ENCODE data around the gene SLC7A10. TPM values are rescaled to one million over a fixed set of nuclear protein-coding genes. Genes with fewer than 3 reads are reported as not detected.

The SLC7A10 gene
- total and polyA plus RNA-seq, 2 donors (not counting 1 experiment from before 2014, with no cell fraction given), result not detected

DNA sequence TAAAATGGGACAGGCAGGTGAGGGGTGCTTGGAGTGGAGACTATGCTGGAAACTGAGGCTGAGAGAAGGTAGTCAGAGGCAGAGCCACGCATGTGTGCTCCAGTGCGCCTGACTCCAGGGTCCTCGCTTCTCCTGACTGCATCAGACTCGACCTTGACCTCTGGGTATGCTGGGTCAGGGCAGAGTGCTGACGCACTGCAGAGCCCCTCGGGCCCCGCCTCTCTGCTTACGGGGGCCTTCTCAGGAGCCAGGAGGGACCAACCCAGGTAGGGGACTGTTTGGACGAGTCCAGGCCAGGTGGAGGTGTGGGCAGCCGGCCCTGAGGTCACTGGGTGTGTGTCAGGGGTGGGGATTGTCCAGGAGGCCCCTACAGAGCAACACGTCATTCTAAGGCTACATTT is 22.9 kb upstream of the SLC7A10 start:
- no peak overlapping the region for H3K9ac ChIP-seq (ENCODE audit: insufficient read depth, low read length)
- no peaks in the 10 kb centered on the region for H4K20me1 ChIP-seq (ENCODE audit: control insufficient read depth, extremely low read depth, insufficient read depth, low read length)
- DNase-seq (ENCODE audit: low read depth in 2 of 2), result no peak
- TF ChIP-seq EZH2 (IDR thresholded peaks at IDR 0.05; ENCODE audit: low read length, missing control alignments), result no peak
- TF ChIP-seq, protein P1, sequence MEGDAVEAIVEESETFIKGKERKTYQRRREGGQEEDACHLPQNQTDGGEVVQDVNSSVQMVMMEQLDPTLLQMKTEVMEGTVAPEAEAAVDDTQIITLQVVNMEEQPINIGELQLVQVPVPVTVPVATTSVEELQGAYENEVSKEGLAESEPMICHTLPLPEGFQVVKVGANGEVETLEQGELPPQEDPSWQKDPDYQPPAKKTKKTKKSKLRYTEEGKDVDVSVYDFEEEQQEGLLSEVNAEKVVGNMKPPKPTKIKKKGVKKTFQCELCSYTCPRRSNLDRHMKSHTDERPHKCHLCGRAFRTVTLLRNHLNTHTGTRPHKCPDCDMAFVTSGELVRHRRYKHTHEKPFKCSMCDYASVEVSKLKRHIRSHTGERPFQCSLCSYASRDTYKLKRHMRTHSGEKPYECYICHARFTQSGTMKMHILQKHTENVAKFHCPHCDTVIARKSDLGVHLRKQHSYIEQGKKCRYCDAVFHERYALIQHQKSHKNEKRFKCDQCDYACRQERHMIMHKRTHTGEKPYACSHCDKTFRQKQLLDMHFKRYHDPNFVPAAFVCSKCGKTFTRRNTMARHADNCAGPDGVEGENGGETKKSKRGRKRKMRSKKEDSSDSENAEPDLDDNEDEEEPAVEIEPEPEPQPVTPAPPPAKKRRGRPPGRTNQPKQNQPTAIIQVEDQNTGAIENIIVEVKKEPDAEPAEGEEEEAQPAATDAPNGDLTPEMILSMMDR (conservative IDR thresholded peaks at IDR 0.05 in 1 of 2, IDR thresholded peaks at IDR 0.05 in 1 of 2; ENCODE audit: low read depth in 1 of 2, low read length in 2 of 2), result no peak
- H3K4me2 ChIP-seq (ENCODE audit: extremely low read depth, insufficient read depth, low read length), result no peak overlapping the region
- H3K4me1 ChIP-seq (ENCODE audit: control insufficient read depth, extremely low read depth, insufficient read depth, low read length), result no peaks in the 10 kb centered on the region
- no peaks in the 10 kb centered on the region for H3K36me3 ChIP-seq (ENCODE audit: control insufficient read depth, insufficient read depth, low read length)
- H3K27ac ChIP-seq (ENCODE audit: insufficient read depth, low read length), result no peak overlapping the region
- no peak overlapping the region for H3K4me3 ChIP-seq (replicated peaks in 1 of 4; ENCODE audit: control extremely low read depth in 1 of 4, insufficient read depth in 1 of 4, low read depth in 3 of 4, low read length in 4 of 4)
- H3K9me3 ChIP-seq (ENCODE audit: control insufficient read depth, insufficient read depth, low read depth, low read length), result no peaks in the 10 kb centered on the region
- no peaks in the 10 kb centered on the region for H3K27me3 ChIP-seq (ENCODE audit: control insufficient read depth, insufficient read depth, low read length)
- no peaks in the 10 kb centered on the region for H3K79me2 ChIP-seq (ENCODE audit: control insufficient read depth, insufficient read depth, low read length)
- H2AFZ ChIP-seq (ENCODE audit: low read length), result no peak overlapping the region

DNA sequence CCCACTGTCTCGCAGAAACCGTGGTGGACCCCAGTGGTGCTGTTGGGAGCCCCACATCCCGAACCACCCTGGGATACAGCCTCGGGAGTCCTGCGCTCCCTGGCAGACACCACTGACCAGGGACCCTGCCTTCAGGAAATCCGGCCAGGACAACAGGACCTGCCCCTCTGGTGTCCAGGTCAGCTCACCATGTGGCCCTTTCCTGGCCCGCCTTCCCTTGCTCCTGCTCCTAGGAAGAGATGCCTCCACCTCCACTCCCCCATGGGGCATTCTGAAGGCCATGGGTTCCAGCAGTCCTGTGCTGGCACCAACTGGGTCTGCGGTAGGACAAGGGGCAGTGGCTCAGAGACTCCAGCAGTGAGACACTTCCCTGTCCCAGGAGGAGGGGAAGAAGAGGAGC is 22.5 kb upstream of the SLC7A10 start:
- no peaks in the 10 kb centered on the region for H3K36me3 ChIP-seq (ENCODE audit: control insufficient read depth, insufficient read depth, low read length)
- H3K9me3 ChIP-seq (ENCODE audit: control insufficient read depth, insufficient read depth, low read depth, low read length), result no peaks in the 10 kb centered on the region
- no peaks in the 10 kb centered on the region for H4K20me1 ChIP-seq (ENCODE audit: control insufficient read depth, extremely low read depth, insufficient read depth, low read length)
- H2AFZ ChIP-seq (ENCODE audit: low read length), result no peak overlapping the region
- no peak overlapping the region for H3K9ac ChIP-seq (ENCODE audit: insufficient read depth, low read length)
- no peak for TF ChIP-seq EZH2 (IDR thresholded peaks at IDR 0.05; ENCODE audit: low read length, missing control alignments)
- TF ChIP-seq, protein P1 (conservative IDR thresholded peaks at IDR 0.05 in 1 of 2, IDR thresholded peaks at IDR 0.05 in 1 of 2; ENCODE audit: low read depth in 1 of 2, low read length in 2 of 2), result no peak
- no peak overlapping the region for H3K4me3 ChIP-seq (replicated peaks in 1 of 4; ENCODE audit: control extremely low read depth in 1 of 4, insufficient read depth in 1 of 4, low read depth in 3 of 4, low read length in 4 of 4)
- H3K4me1 ChIP-seq (ENCODE audit: control insufficient read depth, extremely low read depth, insufficient read depth, low read length), result no peaks in the 10 kb centered on the region
- no peak overlapping the region for H3K4me2 ChIP-seq (ENCODE audit: extremely low read depth, insufficient read depth, low read length)
- no peak for DNase-seq (ENCODE audit: low read depth in 2 of 2)
- H3K27me3 ChIP-seq (ENCODE audit: control insufficient read depth, insufficient read depth, low read length), result no peaks in the 10 kb centered on the region
- no peaks in the 10 kb centered on the region for H3K79me2 ChIP-seq (ENCODE audit: control insufficient read depth, insufficient read depth, low read length)
- H3K27ac ChIP-seq (ENCODE audit: insufficient read depth, low read length), result no peak overlapping the region

DNA sequence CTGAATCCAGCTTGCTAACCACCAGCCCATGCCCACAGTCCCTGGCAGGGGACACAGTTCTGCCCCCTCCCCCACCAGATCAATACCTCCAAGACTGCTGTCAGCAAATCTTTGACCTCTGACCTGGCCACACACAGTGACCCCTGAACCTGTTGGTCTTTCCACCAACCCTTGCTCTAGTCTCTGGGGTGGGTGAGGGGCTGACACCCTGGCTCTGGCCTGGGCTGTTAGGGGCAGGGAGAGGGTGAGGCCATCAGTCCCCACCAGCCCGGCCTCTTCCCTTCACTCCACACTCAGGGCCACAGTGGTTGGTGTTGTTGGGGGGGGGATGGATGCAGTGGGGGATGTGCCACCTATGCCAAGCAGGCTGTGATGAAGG is 21.8 kb upstream of the SLC7A10 start:
- Histone ChIP-seq H3K27ac (ENCODE audit: insufficient read depth, low read length) (no peak overlapping the region), H3K4me1 (ENCODE audit: control insufficient read depth, extremely low read depth, insufficient read depth, low read length) (no peaks in the 10 kb centered on the region), H3K27me3 (ENCODE audit: control insufficient read depth, insufficient read depth, low read length) (no peaks in the 10 kb centered on the region), H4K20me1 (ENCODE audit: control insufficient read depth, extremely low read depth, insufficient read depth, low read length) (no peaks in the 10 kb centered on the region), H3K4me2 (ENCODE audit: extremely low read depth, insufficient read depth, low read length) (no peak overlapping the region), H3K9me3 (ENCODE audit: control insufficient read depth, insufficient read depth, low read depth, low read length) (no peaks in the 10 kb centered on the region), H3K4me3 (replicated peaks in 1 of 4; ENCODE audit: control extremely low read depth in 1 of 4, insufficient read depth in 1 of 4, low read depth in 3 of 4, low read length in 4 of 4) (no peak overlapping the region), H3K36me3 (ENCODE audit: control insufficient read depth, insufficient read depth, low read length) (no peaks in the 10 kb centered on the region), H3K9ac (ENCODE audit: insufficient read depth, low read length) (no peak overlapping the region), H3K79me2 (ENCODE audit: control insufficient read depth, insufficient read depth, low read length) (no peaks in the 10 kb centered on the region), H2AFZ (ENCODE audit: low read length) (no peak overlapping the region)
- TF ChIP-seq, protein P1 (conservative IDR thresholded peaks at IDR 0.05 in 1 of 2, IDR thresholded peaks at IDR 0.05 in 1 of 2; ENCODE audit: low read depth in 1 of 2, low read length in 2 of 2), result no peak
- TF ChIP-seq EZH2 (IDR thresholded peaks at IDR 0.05; ENCODE audit: low read length, missing control alignments), result no peak
- DNase-seq (ENCODE audit: low read depth in 2 of 2), result no peak

All from fibroblast of lung (primary cell).